Measurements from ENCODE around the gene CDH22.

Gene CDH22

GRCh38 chr20:46308258-46309157, at the start of gene CDH22:
Gene CDH22 (minus strand): TSS chr20:46308498. CDS start chr20:46251294, 57,204 bp downstream.
- DNase-seq: peak in 42 of 51 donors; percentile 14 to 74 (median 46)

GRCh38 chr20:46357030-46357514, 48.8 kb upstream of the CDH22 start:
- DNase-seq: peak in 22 of 51 donors; percentile 12 to 71 (median 34)

GRCh38 chr20:46356195-46357029, 48.1 kb upstream of the CDH22 start:
- DNase-seq: no peak

GRCh38 chr20:46355778-46356177, 47.5 kb upstream of the CDH22 start:
- DNase-seq: no peak

- DNase-seq: no peak
These were observed 46.8 kb upstream of the CDH22 start for GRCh38 chr20:46354920-46355654.

- no peak for DNase-seq
These were observed 45.9 kb upstream of the CDH22 start for GRCh38 chr20:46354207-46354555.

- DNase-seq: no peak
These were observed 45.4 kb upstream of the CDH22 start for GRCh38 chr20:46353500-46354206.

- no peak for DNase-seq
These were observed 44.2 kb upstream of the CDH22 start for GRCh38 chr20:46352370-46352938.

- DNase-seq: no peak
These were observed 43.2 kb upstream of the CDH22 start for GRCh38 chr20:46351357-46352058.

- peak in 8 of 51 donors; percentile 6 to 33 (median 16) for DNase-seq
These were observed 42.6 kb upstream of the CDH22 start for GRCh38 chr20:46350986-46351267.

- peak in 17 of 51 donors; percentile 8 to 59 (median 33) for DNase-seq
These were observed 42.1 kb upstream of the CDH22 start for GRCh38 chr20:46350201-46350985.

- DNase-seq: no peak
These were observed 41.4 kb upstream of the CDH22 start for GRCh38 chr20:46349742-46350056.

GRCh38 chr20:46349035-46349741, 40.9 kb upstream of the CDH22 start:
- DNase-seq: peak in 42 of 51 donors; percentile 8 to 76 (median 48)

- peak in 16 of 51 donors; percentile 14 to 70 (median 38) for DNase-seq
These were observed 39.8 kb upstream of the CDH22 start for GRCh38 chr20:46347841-46348803.

- DNase-seq: no peak
These were observed 38.5 kb upstream of the CDH22 start for GRCh38 chr20:46346770-46347169.

- DNase-seq: no peak
These were observed 36.3 kb upstream of the CDH22 start for GRCh38 chr20:46344488-46345162.

GRCh38 chr20:46343975-46344357, 35.7 kb upstream of the CDH22 start:
- DNase-seq: no peak

Measured in hypothalamus (tissue), 51 donors.